Spleen (tissue), 7 donors: Measurements from ENCODE around the gene POLR3E.

Source experiments
- POLR2A ChIP-seq, 3 donors: fragments of 450-650 bp; IDR thresholded peaks; one replicate each; pipeline ENCODE4 v1.5.1; 2017; ENCODE audit warnings: antibody characterized with exemption in 3 of 3, mild to moderate bottlenecking in 1 of 3
- POLR2AphosphoS5 ChIP-seq, 3 donors: sonication (generic); formaldehyde crosslinking; IDR thresholded peaks; one replicate each; pipeline ENCODE4 v1.5.1; 2017; ENCODE audit warnings: antibody characterized with exemption in 3 of 3
- TF ChIP-seq, protein P1 (sequence below), 11 experiments: fragments of 200-600 bp in 7 of 11; fragments of 450-650 bp in 4 of 11; sonication (generic) in 4 of 11; IDR thresholded peaks in 8 of 11; conservative IDR thresholded peaks in 3 of 11; 1 replicate in 7 of 11; 2 replicates in 4 of 11; pipeline versions ENCODE4 v1.4.0 to v1.8.0; 2016 to 2021; ENCODE audit warnings: antibody characterized with exemption in 11 of 11, inconsistent platforms in 4 of 11, mild to moderate bottlenecking in 1 of 11
- donor health status: DM: no; HTN: no; CAD: no; lungs with moderate emphysema.
- donor health status: DM: no; HTN: no; CAD: no.
- donor health status: DM: no; HTN: no; CAD: no.

DNA sequence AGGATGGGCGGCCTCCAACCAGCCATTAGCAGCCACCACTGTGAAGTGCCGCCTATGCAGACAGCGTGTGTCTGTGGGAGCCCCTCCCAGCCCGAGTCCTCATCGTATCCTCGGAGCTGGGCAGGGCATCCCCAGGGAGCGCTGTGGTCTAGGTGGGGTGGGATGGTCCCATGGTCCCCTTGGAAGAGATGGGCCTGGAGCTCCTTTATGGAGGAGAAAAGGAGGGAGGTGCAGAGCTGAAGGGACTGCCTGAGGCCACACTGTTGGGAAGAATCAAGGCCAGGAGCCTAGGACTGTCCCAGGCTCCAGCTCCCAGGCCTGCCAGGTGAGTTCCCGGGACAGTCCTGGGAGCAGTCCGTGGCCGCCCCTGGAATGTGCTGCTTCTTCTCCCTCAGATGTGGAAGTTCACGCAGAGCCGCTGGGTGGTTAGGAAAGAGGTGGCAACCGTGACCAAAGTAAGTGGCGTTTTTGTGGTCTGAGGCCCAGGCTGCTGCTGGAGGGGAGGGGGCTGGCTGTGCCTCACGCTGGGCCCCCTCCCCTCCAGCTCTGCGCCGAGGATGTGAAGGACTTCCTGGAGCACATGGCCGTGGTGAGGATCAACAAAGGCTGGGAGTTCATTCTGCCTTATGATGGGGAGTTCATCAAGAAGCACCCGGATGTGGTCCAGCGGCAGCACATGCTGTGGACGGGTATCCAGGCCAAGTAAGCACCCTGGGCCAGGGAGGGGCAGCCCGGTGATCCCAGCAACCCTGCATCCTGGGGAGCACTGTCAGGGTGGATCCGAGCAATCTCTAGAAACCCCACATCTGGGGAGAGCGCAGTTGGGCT, 27.0 kb downstream of the POLR3E start:
- TF ChIP-seq, protein P1, sequence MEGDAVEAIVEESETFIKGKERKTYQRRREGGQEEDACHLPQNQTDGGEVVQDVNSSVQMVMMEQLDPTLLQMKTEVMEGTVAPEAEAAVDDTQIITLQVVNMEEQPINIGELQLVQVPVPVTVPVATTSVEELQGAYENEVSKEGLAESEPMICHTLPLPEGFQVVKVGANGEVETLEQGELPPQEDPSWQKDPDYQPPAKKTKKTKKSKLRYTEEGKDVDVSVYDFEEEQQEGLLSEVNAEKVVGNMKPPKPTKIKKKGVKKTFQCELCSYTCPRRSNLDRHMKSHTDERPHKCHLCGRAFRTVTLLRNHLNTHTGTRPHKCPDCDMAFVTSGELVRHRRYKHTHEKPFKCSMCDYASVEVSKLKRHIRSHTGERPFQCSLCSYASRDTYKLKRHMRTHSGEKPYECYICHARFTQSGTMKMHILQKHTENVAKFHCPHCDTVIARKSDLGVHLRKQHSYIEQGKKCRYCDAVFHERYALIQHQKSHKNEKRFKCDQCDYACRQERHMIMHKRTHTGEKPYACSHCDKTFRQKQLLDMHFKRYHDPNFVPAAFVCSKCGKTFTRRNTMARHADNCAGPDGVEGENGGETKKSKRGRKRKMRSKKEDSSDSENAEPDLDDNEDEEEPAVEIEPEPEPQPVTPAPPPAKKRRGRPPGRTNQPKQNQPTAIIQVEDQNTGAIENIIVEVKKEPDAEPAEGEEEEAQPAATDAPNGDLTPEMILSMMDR (IDR thresholded peaks at IDR 0.05 in 8 of 11, conservative IDR thresholded peaks at IDR 0.05 in 3 of 11): no peak
- TF ChIP-seq POLR2A (IDR thresholded peaks at IDR 0.05) (no peak), POLR2AphosphoS5 (IDR thresholded peaks at IDR 0.05) (no peak)
